SKM-1 (cell line): Measurements from ENCODE around the gene CERS1.
A peak's percentile ranks its signal among the peaks of the same experiment; 100 is the strongest.

Experiments
- DNase-seq: peaks from one replicate; lab custom pipeline; 2025; ENCODE audit not compliant: unreplicated experiment; lab: John Stamatoyannopoulos, UW

The CERS1 gene

GRCh38 chr19:18859676-18860301, 36.2 kb downstream of the CERS1 start:
- no peak for DNase-seq

- no peak for DNase-seq
These were observed 36.9 kb downstream of the CERS1 start for GRCh38 chr19:18858906-18859646.

GRCh38 chr19:18857223-18857622, 38.7 kb downstream of the CERS1 start:
- DNase-seq: no peak

GRCh38 chr19:18856385-18857126, 39.4 kb downstream of the CERS1 start:
- DNase-seq: no peak

GRCh38 chr19:18855647-18856384, 40.1 kb downstream of the CERS1 start:
- DNase-seq: no peak

GRCh38 chr19:18854982-18855381, 41.0 kb downstream of the CERS1 start:
- no peak for DNase-seq

GRCh38 chr19:18853755-18854427, 42.1 kb downstream of the CERS1 start:
- DNase-seq: no peak

- DNase-seq: no peak
These were observed 43.3 kb downstream of the CERS1 start for GRCh38 chr19:18852648-18853047.

- no peak for DNase-seq
These were observed 44.2 kb downstream of the CERS1 start for GRCh38 chr19:18851673-18852325.

GRCh38 chr19:18850471-18851375, 45.2 kb downstream of the CERS1 start:
- DNase-seq: no peak

- DNase-seq: no peak
These were observed 46.0 kb downstream of the CERS1 start for GRCh38 chr19:18849838-18850400.

- peak; percentile 21 for DNase-seq
These were observed 46.9 kb downstream of the CERS1 start for GRCh38 chr19:18848878-18849661.

- no peak for DNase-seq
These were observed 48.2 kb downstream of the CERS1 start for GRCh38 chr19:18847549-18848463.

- DNase-seq: no peak
These were observed 49.0 kb downstream of the CERS1 start for GRCh38 chr19:18846862-18847548.

GRCh38 chr19:18845961-18846360, 50.0 kb downstream of the CERS1 start:
- DNase-seq: no peak

GRCh38 chr19:18844806-18845329, 51.1 kb downstream of the CERS1 start:
- no peak for DNase-seq
